Measurements from ENCODE around the gene KLHDC7B. TPM values are rescaled to one million over a fixed set of nuclear protein-coding genes. Genes with fewer than 3 reads are reported as not detected.
A peak's percentile ranks its signal among the peaks of the same experiment; 100 is the strongest.

KLHDC7B gene
- total RNA-seq, 1 donor, result 2.4 TPM

GRCh38 chr22:50507421-50507990 is 38.2 kb upstream of the KLHDC7B start, which contains the start of gene LMF2:
LMF2 (minus strand) TSS chr22:50507702; CDS start chr22:50507675, 27 bp downstream.
- H3K4me3 ChIP-seq (ENCODE audit: low read depth, low read length), result peak within 1 kb of the TSS; percentile 99
- TF ChIP-seq CTCF (IDR thresholded peaks at IDR 0.05; ENCODE audit: insufficient read depth, low read length), result no peak
- DNase-seq (ENCODE audit: low read depth), result no peak

DNA sequence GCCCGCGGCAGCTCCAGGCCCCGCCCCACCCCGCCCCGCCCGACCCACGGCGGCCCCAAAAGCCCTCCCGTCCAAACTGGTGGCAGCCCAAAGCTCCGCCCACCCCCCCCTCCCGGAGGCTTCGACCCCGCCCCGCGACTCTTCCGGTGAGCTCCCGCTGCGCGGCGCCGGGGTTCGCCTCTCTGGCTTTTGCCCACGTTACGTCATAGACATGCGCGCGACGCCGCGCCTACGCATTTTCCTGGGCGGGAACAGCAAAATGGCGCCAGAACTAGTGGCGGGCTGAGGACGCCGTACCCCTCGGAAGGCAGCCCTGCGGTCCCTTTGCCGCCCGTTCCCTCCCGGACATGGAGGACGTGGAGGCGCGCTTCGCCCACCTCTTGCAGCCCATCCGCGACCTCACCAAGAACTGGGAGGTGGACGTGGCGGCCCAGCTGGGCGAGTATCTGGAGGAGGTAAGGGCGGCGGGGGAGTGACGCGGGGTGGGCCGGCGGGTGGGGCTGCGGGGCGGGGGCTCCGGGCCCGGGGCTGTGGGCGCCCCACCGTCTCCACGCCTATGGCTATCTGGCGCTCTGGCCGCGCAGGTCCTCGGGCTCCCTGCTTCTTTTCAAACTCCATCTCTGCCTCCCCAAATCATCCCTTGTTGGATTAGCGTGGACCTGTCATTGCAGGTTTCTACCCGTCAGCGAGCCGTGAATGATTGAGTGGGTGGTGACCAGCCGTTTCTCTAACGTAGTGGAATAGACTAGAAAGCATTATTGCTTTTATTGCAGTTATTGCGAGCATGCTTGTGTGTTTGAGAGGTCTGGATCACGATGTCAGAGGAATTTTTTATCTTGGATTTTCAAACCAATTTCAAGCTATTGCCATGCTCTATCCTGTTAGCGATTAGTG is 37.5 kb upstream of the KLHDC7B start, which contains the start of gene NCAPH2:
TSS of gene NCAPH2 (plus strand) at position 234 of the 894 bp plus-strand sequence. CDS start at position 348, 114 bp downstream.
- TF ChIP-seq CTCF (IDR thresholded peaks at IDR 0.05; ENCODE audit: insufficient read depth, low read length), result no peak
- peak; percentile 97 for DNase-seq (ENCODE audit: low read depth)
- peak within 1 kb of the TSS; percentile 99 for H3K4me3 ChIP-seq (ENCODE audit: low read depth, low read length)

GRCh38 chr22:50508897-50509296 is 36.8 kb upstream of the KLHDC7B start:
- peak overlapping the region; percentile 88 for H3K4me3 ChIP-seq (ENCODE audit: low read depth, low read length)
- no peak for TF ChIP-seq CTCF (IDR thresholded peaks at IDR 0.05; ENCODE audit: insufficient read depth, low read length)
- DNase-seq (ENCODE audit: low read depth), result no peak

- no peak for TF ChIP-seq CTCF (IDR thresholded peaks at IDR 0.05; ENCODE audit: insufficient read depth, low read length)
- no peak for DNase-seq (ENCODE audit: low read depth)
- H3K4me3 ChIP-seq (ENCODE audit: low read depth, low read length), result no peak overlapping the region
Observed at GRCh38 chr22:50513175-50513574, 32.5 kb upstream of the KLHDC7B start.

DNA sequence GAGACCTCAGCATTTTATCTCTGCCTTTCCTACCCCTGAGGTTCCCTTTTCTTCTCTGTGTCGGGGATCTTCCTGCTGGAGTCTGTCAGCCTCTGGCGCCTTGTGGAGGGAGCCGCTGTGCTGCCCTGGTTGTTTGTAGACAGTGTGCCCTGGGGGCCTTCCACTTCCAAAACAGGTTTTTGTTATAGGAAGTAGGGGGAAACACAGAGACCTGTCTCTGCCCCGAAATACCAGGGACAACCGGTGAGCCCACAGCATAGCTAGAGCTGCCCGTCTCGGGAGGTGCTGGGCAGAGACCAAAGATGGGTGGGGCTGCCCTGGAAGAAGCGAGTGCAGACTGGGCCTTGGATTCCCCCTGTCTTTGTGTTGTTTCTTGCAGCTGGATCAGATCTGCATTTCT is 29.6 kb upstream of the KLHDC7B start:
- no peak overlapping the region for H3K4me3 ChIP-seq (ENCODE audit: low read depth, low read length)
- DNase-seq (ENCODE audit: low read depth), result no peak
- no peak for TF ChIP-seq CTCF (IDR thresholded peaks at IDR 0.05; ENCODE audit: insufficient read depth, low read length)

DNA sequence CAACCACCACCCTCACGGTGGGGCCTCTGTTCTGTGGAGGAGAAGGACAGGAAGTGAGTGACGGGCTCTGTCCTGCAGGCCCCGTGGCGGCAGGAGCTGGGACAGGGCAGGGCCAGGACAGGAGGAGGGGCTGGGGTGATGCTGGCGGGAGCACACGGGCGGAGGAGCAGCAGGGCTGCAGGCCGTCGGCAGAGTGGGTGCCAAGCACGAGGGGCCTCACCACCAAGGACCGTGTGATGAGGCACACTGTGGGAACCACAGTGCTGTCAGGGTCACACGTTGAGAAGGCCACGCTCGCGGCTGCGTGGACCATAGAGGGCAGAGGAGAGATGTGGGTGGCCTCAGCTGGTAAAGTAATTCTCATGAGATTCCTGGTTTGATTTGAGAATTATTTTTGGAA is 28.8 kb upstream of the KLHDC7B start:
- TF ChIP-seq CTCF (IDR thresholded peaks at IDR 0.05; ENCODE audit: insufficient read depth, low read length), result no peak
- DNase-seq (ENCODE audit: low read depth), result no peak
- H3K4me3 ChIP-seq (ENCODE audit: low read depth, low read length), result no peak overlapping the region

Measured in fibroblast of the aortic adventitia (primary cell).